Activated CD4-positive, CD25-positive, alpha-beta regulatory T cell (primary cell): ENCODE measurements around the gene RPL11.
"Not testable (repeated sequence)": the region's sequence is repeated elsewhere in the genome, so short reads cannot be mapped to it uniquely, and the experiment has no call there.

Experiments
- DNase-seq, 4 experiments: peaks; one replicate each; lab custom pipeline; 2025; lab: John Stamatoyannopoulos, UW

The RPL11 gene

GRCh38 chr1:23685197-23685596 is 6.4 kb upstream of the RPL11 start:
- DNase-seq, result not testable (repeated sequence)

- not testable (repeated sequence) for DNase-seq
These were observed 3.9 kb upstream of the RPL11 start for GRCh38 chr1:23687680-23688079.

GRCh38 chr1:23688281-23688680 is 3.3 kb upstream of the RPL11 start:
- DNase-seq, result not testable (repeated sequence)

- no peak for DNase-seq
These were observed 784 bp downstream of the RPL11 start for GRCh38 chr1:23692308-23692871.

- no peak for DNase-seq
These were observed 2.0 kb downstream of the RPL11 start for GRCh38 chr1:23693599-23693998.

GRCh38 chr1:23694371-23694770 is 2.8 kb downstream of the RPL11 start:
- DNase-seq, result no peak

GRCh38 chr1:23695667-23696066 is 4.1 kb downstream of the RPL11 start:
- no peak for DNase-seq

GRCh38 chr1:23696335-23696989 is 4.9 kb downstream of the RPL11 start:
- no peak for DNase-seq

- DNase-seq, result no peak
These were observed 6.9 kb downstream of the RPL11 start for GRCh38 chr1:23698466-23698865.

GRCh38 chr1:23699280-23700179 is 7.9 kb downstream of the RPL11 start:
- DNase-seq, result no peak

- no peak for DNase-seq
These were observed 9.7 kb downstream of the RPL11 start for GRCh38 chr1:23701310-23701709.

- DNase-seq, result no peak
These were observed 10.4 kb downstream of the RPL11 start for GRCh38 chr1:23701996-23702395.

- no peak for DNase-seq
These were observed 13.4 kb downstream of the RPL11 start for GRCh38 chr1:23704834-23705495.

GRCh38 chr1:23709229-23709628 is 17.6 kb downstream of the RPL11 start:
- no peak for DNase-seq

GRCh38 chr1:23718482-23718881 is 26.9 kb downstream of the RPL11 start:
- no peak for DNase-seq

GRCh38 chr1:23719162-23719820 is 27.7 kb downstream of the RPL11 start:
- DNase-seq, result no peak

GRCh38 chr1:23720256-23720995 is 28.8 kb downstream of the RPL11 start:
- DNase-seq, result no peak

GRCh38 chr1:23722652-23723051 is 31.0 kb downstream of the RPL11 start:
- DNase-seq, result no peak

GRCh38 chr1:23726686-23727085 is 35.1 kb downstream of the RPL11 start:
- no peak for DNase-seq

GRCh38 chr1:23727362-23727811 is 35.8 kb downstream of the RPL11 start:
- no peak for DNase-seq
